OCI-LY3 (cell line): ENCODE data around the gene CHID1.

Source experiments
- H2AFZ ChIP-seq: fragments of 200-600, 300-600 bp; shearing (Covaris generic); 2 replicates; pipeline ENCODE4 v1.6.0; 2014; ENCODE audit warnings: antibody characterized with exemption, low read depth, low read length
- H3K27ac ChIP-seq: fragments of 200-600, 300-600 bp; sonication (generic); 2 replicates; pipeline ENCODE4 v1.5.1; 2014; ENCODE audit warnings: mild to moderate bottlenecking, low read length, moderate library complexity, mixed read lengths
- H3K27me3 ChIP-seq: fragments of 200-600, 300-600 bp; sonication (generic); 2 replicates; pipeline ENCODE4 v1.6.1; 2014; ENCODE audit warnings: low read depth, low read length, mixed read lengths
- H3K36me3 ChIP-seq: fragments of 200-600, 300-600 bp; sonication (generic); replicated peaks from 2 replicates; pipeline ENCODE3; 2014; ENCODE audit warnings: low read depth, low read length, mixed read lengths
- H3K4me1 ChIP-seq: fragments of 300-600, 200-600 bp; sonication (generic); 2 replicates; pipeline ENCODE4 v1.6.1; 2014; ENCODE audit warnings: low read length, mixed read lengths
- H3K4me2 ChIP-seq: fragments of 200-600, 300-600 bp; sonication (generic); 2 replicates; pipeline ENCODE4 v1.6.1; 2014; ENCODE audit warnings: low read length, mixed read lengths
- H3K4me3 ChIP-seq: fragments of 300-600, 200-600 bp; sonication (generic); 2 replicates; pipeline ENCODE4 v1.5.1; 2014; ENCODE audit warnings: antibody characterized with exemption, mild to moderate bottlenecking, low read length, moderate library complexity
- H3K79me2 ChIP-seq: fragments of 300-600, 200-600 bp; shearing (Covaris generic); 2 replicates; pipeline ENCODE4 v1.6.1; 2014; ENCODE audit warnings: mild to moderate bottlenecking, low read length, mixed read lengths
- H3K9ac ChIP-seq: fragments of 300-600, 200-600 bp; shearing (Covaris generic); 2 replicates; pipeline ENCODE4 v1.6.0; 2014; ENCODE audit warnings: mild to moderate bottlenecking, low read length, moderate library complexity
- H3K9me3 ChIP-seq: fragments of 200-600, 300-600 bp; shearing (Covaris generic); 2 replicates; pipeline ENCODE4 v1.6.1; 2014; ENCODE audit warnings: low read length, mixed read lengths; ENCODE audit not compliant: insufficient read depth
- H4K20me1 ChIP-seq: fragments of 200-600, 300-600 bp; sonication (generic); 2 replicates; pipeline ENCODE4 v1.6.1; 2016; ENCODE audit warnings: low read length, mixed read lengths; ENCODE audit not compliant: insufficient read depth
- EZH2phosphoT487 ChIP-seq: fragments of 200-600 bp; shearing (Covaris generic); IDR thresholded peaks from 2 replicates; pipeline ENCODE4 v1.6.1; 2018; ENCODE audit warnings: antibody characterized with exemption, mixed run types, low read depth
- TF ChIP-seq, protein P1 (sequence below): fragments of 200-600, 300-600 bp; sonication (generic); IDR thresholded peaks from 2 replicates; pipeline ENCODE4 v1.5.1; 2014; ENCODE audit warnings: antibody characterized with exemption, low read length, low read depth

Gene CHID1

GRCh38 chr11:850775-851763 is 59.5 kb downstream of the CHID1 start:
- H3K79me2 ChIP-seq: no peaks in the 10 kb centered on the region
- H2AFZ ChIP-seq: no peak overlapping the region
- no peak overlapping the region for H3K27ac ChIP-seq
- TF ChIP-seq EZH2phosphoT487: no peak
- TF ChIP-seq, protein P1, sequence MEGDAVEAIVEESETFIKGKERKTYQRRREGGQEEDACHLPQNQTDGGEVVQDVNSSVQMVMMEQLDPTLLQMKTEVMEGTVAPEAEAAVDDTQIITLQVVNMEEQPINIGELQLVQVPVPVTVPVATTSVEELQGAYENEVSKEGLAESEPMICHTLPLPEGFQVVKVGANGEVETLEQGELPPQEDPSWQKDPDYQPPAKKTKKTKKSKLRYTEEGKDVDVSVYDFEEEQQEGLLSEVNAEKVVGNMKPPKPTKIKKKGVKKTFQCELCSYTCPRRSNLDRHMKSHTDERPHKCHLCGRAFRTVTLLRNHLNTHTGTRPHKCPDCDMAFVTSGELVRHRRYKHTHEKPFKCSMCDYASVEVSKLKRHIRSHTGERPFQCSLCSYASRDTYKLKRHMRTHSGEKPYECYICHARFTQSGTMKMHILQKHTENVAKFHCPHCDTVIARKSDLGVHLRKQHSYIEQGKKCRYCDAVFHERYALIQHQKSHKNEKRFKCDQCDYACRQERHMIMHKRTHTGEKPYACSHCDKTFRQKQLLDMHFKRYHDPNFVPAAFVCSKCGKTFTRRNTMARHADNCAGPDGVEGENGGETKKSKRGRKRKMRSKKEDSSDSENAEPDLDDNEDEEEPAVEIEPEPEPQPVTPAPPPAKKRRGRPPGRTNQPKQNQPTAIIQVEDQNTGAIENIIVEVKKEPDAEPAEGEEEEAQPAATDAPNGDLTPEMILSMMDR: peak; percentile 28; the same call in 1 of the 2 replicates
- H3K36me3 ChIP-seq: no peaks in the 10 kb centered on the region
- no peaks in the 10 kb centered on the region; the same call in 1 of the 2 replicates for H3K27me3 ChIP-seq
- H4K20me1 ChIP-seq: no peaks in the 10 kb centered on the region
- no peak overlapping the region for H3K4me2 ChIP-seq
- peaks cover 10% of the 10 kb centered on the region for H3K4me1 ChIP-seq
- no peak overlapping the region for H3K4me3 ChIP-seq
- H3K9me3 ChIP-seq: no peaks in the 10 kb centered on the region
- no peak overlapping the region for H3K9ac ChIP-seq

GRCh38 chr11:849951-850774 is 60.4 kb downstream of the CHID1 start:
- H3K79me2 ChIP-seq: no peaks in the 10 kb centered on the region
- H3K9me3 ChIP-seq: no peaks in the 10 kb centered on the region
- H3K4me1 ChIP-seq: peaks cover 10% of the 10 kb centered on the region
- H4K20me1 ChIP-seq: no peaks in the 10 kb centered on the region
- no peak overlapping the region for H3K4me3 ChIP-seq
- no peaks in the 10 kb centered on the region for H3K36me3 ChIP-seq
- no peak overlapping the region for H3K27ac ChIP-seq
- no peaks in the 10 kb centered on the region; the same call in 1 of the 2 replicates for H3K27me3 ChIP-seq
- no peak overlapping the region for H3K9ac ChIP-seq
- TF ChIP-seq EZH2phosphoT487: no peak
- TF ChIP-seq, protein P1: no peak
- H3K4me2 ChIP-seq: no peak overlapping the region
- H2AFZ ChIP-seq: no peak overlapping the region

- Histone ChIP-seq H3K9me3 (no peaks in the 10 kb centered on the region), H3K4me1 (peaks cover 18% of the 10 kb centered on the region), H3K27ac (no peak overlapping the region), H3K9ac (no peak overlapping the region), H2AFZ (no peak overlapping the region), H3K4me2 (peak overlapping the region; percentile 33), H3K79me2 (no peaks in the 10 kb centered on the region), H4K20me1 (no peaks in the 10 kb centered on the region), H3K4me3 (no peak overlapping the region), H3K36me3 (no peaks in the 10 kb centered on the region), H3K27me3 (no peaks in the 10 kb centered on the region; the same call in 1 of the 2 replicates)
- TF ChIP-seq, protein P1: no peak
- no peak for TF ChIP-seq EZH2phosphoT487
Measured at GRCh38 chr11:849104-849824, 61.3 kb downstream of the CHID1 start.
